Adipocyte (in vitro differentiated cells): ENCODE results near the gene IL6R.
"Not testable (repeated sequence)": the region's sequence is repeated elsewhere in the genome, so short reads cannot be mapped to it uniquely, and the experiment has no call there.

Source experiments
- DNase-seq: peaks from one replicate; pipeline ENCODE4 v3.0.0-alpha.2; 2015; ENCODE audit warnings: low read depth
- H3K27me3 ChIP-seq: replicated peaks from 2 replicates; pipeline ENCODE4 v1.7.0; 2013; ENCODE audit warnings: mild to moderate bottlenecking, low read length, moderate library complexity; ENCODE audit not compliant: control insufficient read depth, insufficient read depth
- H3K36me3 ChIP-seq: 2 replicates; pipeline ENCODE4 v1.7.0; 2013; ENCODE audit warnings: low read length, mild to moderate bottlenecking, moderate library complexity; ENCODE audit not compliant: control insufficient read depth, insufficient read depth, severe bottlenecking
- H3K4me1 ChIP-seq: 2 replicates; pipeline ENCODE4 v1.7.0; 2013; ENCODE audit warnings: mild to moderate bottlenecking, low read length, moderate library complexity; ENCODE audit not compliant: control insufficient read depth, insufficient read depth
- H3K4me3 ChIP-seq: 2 replicates; pipeline ENCODE4 v1.7.0; 2013; ENCODE audit warnings: mild to moderate bottlenecking, low read length, moderate library complexity
- H3K9ac ChIP-seq: 2 replicates; pipeline ENCODE4 v1.7.0; 2013; ENCODE audit warnings: mild to moderate bottlenecking, low read length, moderate library complexity
- H3K9me3 ChIP-seq: 2 replicates; pipeline ENCODE4 v1.7.0; 2013; ENCODE audit warnings: mild to moderate bottlenecking, low read length, moderate library complexity; ENCODE audit not compliant: control insufficient read depth

The IL6R gene

GRCh38 chr1:154478639-154479038 lies 73.5 kb downstream of the IL6R start:
- peaks cover 6% of the 10 kb centered on the region for H3K4me1 ChIP-seq
- DNase-seq, result peak; percentile 16
- no peaks in the 10 kb centered on the region for H3K9me3 ChIP-seq
- H3K4me3 ChIP-seq, result no peak overlapping the region
- no peaks in the 10 kb centered on the region for H3K27me3 ChIP-seq
- H3K36me3 ChIP-seq, result no peaks in the 10 kb centered on the region
- no peak overlapping the region for H3K9ac ChIP-seq

- H3K9me3 ChIP-seq, result no peaks in the 10 kb centered on the region
- no peaks in the 10 kb centered on the region for H3K27me3 ChIP-seq
- H3K4me3 ChIP-seq, result no peak overlapping the region
- H3K36me3 ChIP-seq, result no peaks in the 10 kb centered on the region
- DNase-seq, result peak; percentile 92
- H3K4me1 ChIP-seq, result peaks cover 2% of the 10 kb centered on the region
- peak overlapping the region; percentile 48 for H3K9ac ChIP-seq
These were observed 74.8 kb downstream of the IL6R start for GRCh38 chr1:154479764-154480421.

- Histone ChIP-seq H3K36me3 (no peaks in the 10 kb centered on the region), H3K4me3 (no peak overlapping the region), H3K27me3 (no peaks in the 10 kb centered on the region), H3K9me3 (no peaks in the 10 kb centered on the region), H3K4me1 (peaks cover 6% of the 10 kb centered on the region), H3K9ac (no peak overlapping the region)
- DNase-seq, result no peak
These were observed 75.9 kb downstream of the IL6R start for GRCh38 chr1:154481053-154481452.

GRCh38 chr1:154483941-154484803 lies 79.0 kb downstream of the IL6R start:
- H3K36me3 ChIP-seq, result no peaks in the 10 kb centered on the region
- H3K4me1 ChIP-seq, result peaks cover 6% of the 10 kb centered on the region
- H3K9me3 ChIP-seq, result no peaks in the 10 kb centered on the region
- peak; percentile 65 for DNase-seq
- H3K27me3 ChIP-seq, result peaks cover 4% of the 10 kb centered on the region
- no peak overlapping the region for H3K9ac ChIP-seq
- no peak overlapping the region for H3K4me3 ChIP-seq

- Histone ChIP-seq H3K27me3 (peaks cover 12% of the 10 kb centered on the region), H3K9me3 (no peaks in the 10 kb centered on the region), H3K4me3 (no peak overlapping the region), H3K9ac (no peak overlapping the region), H3K4me1 (peaks cover 6% of the 10 kb centered on the region), H3K36me3 (no peaks in the 10 kb centered on the region)
- peak; percentile 13 for DNase-seq
These were observed 80.0 kb downstream of the IL6R start for GRCh38 chr1:154485106-154485505.

- no peak for DNase-seq
- peaks cover 21% of the 10 kb centered on the region for H3K27me3 ChIP-seq
- H3K9me3 ChIP-seq, result no peaks in the 10 kb centered on the region
- H3K9ac ChIP-seq, result no peak overlapping the region
- H3K4me3 ChIP-seq, result no peak overlapping the region
- peaks cover 6% of the 10 kb centered on the region for H3K4me1 ChIP-seq
- H3K36me3 ChIP-seq, result no peaks in the 10 kb centered on the region
These were observed 80.9 kb downstream of the IL6R start for GRCh38 chr1:154485910-154486496.

GRCh38 chr1:154486756-154487155 lies 81.6 kb downstream of the IL6R start:
- H3K9me3 ChIP-seq, H3K4me1 ChIP-seq, H3K36me3 ChIP-seq, H3K9ac ChIP-seq, H3K4me3 ChIP-seq, DNase-seq: not testable (repeated sequence)
- H3K27me3 ChIP-seq, result peaks cover 29% of the 10 kb centered on the region

GRCh38 chr1:154488922-154489321 lies 83.8 kb downstream of the IL6R start:
- H3K27me3 ChIP-seq, result peaks cover 36% of the 10 kb centered on the region
- H3K9me3 ChIP-seq, result no peaks in the 10 kb centered on the region
- H3K9ac ChIP-seq, result no peak overlapping the region

GRCh38 chr1:154489695-154490274 lies 84.6 kb downstream of the IL6R start:
- DNase-seq, result no peak
- Histone ChIP-seq H3K36me3 (no peaks in the 10 kb centered on the region), H3K27me3 (peaks cover 36% of the 10 kb centered on the region), H3K9me3 (no peaks in the 10 kb centered on the region), H3K4me3 (no peak overlapping the region), H3K9ac (no peak overlapping the region), H3K4me1 (peaks cover 6% of the 10 kb centered on the region)

More at GRCh38 chr1:154488922-154489321, 83.8 kb downstream of the IL6R start:
- no peak overlapping the region for H3K4me3 ChIP-seq
- H3K4me1 ChIP-seq, result peaks cover 6% of the 10 kb centered on the region
- H3K36me3 ChIP-seq, result no peaks in the 10 kb centered on the region
- no peak for DNase-seq

GRCh38 chr1:154490317-154490716 lies 85.2 kb downstream of the IL6R start:
- peaks cover 6% of the 10 kb centered on the region for H3K4me1 ChIP-seq
- H3K9me3 ChIP-seq, result no peaks in the 10 kb centered on the region
- H3K4me3 ChIP-seq, result no peak overlapping the region
- peaks cover 36% of the 10 kb centered on the region for H3K27me3 ChIP-seq
- DNase-seq, result no peak
- no peaks in the 10 kb centered on the region for H3K36me3 ChIP-seq
- H3K9ac ChIP-seq, result no peak overlapping the region

- H3K9me3 ChIP-seq, result no peaks in the 10 kb centered on the region
- no peak for DNase-seq
- no peaks in the 10 kb centered on the region for H3K4me1 ChIP-seq
- no peak overlapping the region for H3K4me3 ChIP-seq
- H3K9ac ChIP-seq, result no peak overlapping the region
- H3K36me3 ChIP-seq, result no peaks in the 10 kb centered on the region
- peaks cover 39% of the 10 kb centered on the region for H3K27me3 ChIP-seq
These were observed 87.0 kb downstream of the IL6R start for GRCh38 chr1:154492115-154492514.
